GM15510 (cell line): ENCODE measurements around the gene SCAP.

Experiments
- POLR2A ChIP-seq: IDR thresholded peaks from 3 replicates; pipeline ENCODE4 v1.6.1; 2011; ENCODE audit warnings: borderline replicate concordance; ENCODE audit not compliant: insufficient read length; ENCODE audit errors: extremely low read depth

Gene SCAP

GRCh38 chr3:47378869-47379268, 96.9 kb downstream of the SCAP start:
- no peak for TF ChIP-seq POLR2A

DNA sequence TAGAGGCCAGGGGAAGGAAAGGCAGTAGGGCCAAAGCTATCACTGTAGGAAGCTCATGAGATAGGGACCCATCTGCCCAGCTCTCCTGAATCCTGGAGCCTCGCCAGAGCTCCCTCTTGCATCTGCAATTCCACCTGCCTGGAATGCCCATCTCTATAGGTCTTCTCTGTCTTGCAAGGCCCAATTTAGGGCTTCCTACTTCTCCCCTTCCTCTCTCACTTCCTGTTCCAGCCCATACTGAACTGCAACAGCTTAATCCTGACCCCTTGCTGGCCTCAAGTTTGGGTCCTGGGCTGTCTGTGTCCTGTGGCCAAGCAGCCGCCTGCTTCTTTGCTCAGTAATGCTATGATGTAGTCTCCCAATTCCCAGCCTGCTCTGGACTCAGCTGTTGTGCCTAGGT, 98.6 kb downstream of the SCAP start:
- TF ChIP-seq POLR2A, result no peak

DNA sequence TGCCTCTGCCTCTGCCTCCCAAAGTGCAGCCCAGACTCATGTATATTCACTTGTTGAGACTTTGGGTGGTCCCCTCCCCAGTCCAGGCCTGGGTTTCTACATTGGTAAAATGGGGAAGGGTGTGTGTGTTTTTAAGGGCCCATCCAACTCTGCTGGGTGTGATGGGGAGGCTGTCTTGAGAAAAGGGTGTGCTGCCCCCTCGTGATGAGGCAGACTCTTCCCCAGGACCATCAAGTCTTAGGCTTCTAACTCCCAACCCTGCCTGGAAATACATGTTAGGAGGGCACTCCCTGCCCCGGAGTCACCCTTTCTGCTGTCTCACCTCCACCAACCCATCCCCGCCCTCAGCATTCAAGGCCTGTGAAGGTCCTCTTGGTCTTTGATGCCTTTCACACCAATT, 99.3 kb downstream of the SCAP start:
- no peak for TF ChIP-seq POLR2A

DNA sequence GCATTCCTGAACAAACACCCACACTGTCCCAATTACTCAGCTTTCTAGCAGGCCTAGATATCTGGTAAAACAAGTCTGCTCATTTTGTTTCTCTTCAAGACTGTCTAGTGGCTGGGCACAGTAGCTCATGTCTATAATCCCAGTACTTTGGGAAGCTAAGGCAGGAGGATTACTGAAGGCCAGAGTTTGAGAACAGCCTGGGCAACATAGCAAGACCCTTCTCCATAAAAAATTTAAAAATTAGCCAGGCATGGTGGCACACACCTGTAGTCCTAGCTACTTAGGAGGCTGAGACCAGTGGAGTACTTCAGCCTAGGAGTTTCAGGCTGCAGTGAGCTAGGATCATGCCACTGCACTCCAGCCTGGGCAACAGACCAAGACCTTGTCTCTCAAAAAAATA, 101.2 kb downstream of the SCAP start:
- TF ChIP-seq POLR2A, result no peak

GRCh38 chr3:47370887-47371697, 104.6 kb downstream of the SCAP start:
- TF ChIP-seq POLR2A, result no peak

DNA sequence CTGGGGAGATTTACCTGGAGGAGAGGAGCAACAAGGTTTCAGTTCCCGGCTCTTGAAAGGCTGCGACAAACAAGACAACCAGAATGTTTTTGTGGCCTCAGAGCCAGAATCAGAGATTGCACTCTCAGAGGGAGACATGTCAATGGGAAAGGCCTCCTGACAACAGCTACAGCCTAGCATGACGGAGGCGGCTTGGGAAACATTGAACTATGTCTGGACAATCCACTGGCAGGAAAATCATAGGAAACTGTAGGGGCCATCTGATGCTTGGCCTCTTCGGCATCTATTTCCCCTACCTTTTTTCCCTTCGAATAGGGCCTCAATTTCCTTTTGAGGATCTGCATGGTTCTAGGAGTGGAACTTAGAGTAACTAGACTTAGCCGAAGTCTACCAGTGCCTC, 108.1 kb downstream of the SCAP start:
- no peak for TF ChIP-seq POLR2A

GRCh38 chr3:47366833-47367232, 108.9 kb downstream of the SCAP start:
- TF ChIP-seq POLR2A, result no peak

DNA sequence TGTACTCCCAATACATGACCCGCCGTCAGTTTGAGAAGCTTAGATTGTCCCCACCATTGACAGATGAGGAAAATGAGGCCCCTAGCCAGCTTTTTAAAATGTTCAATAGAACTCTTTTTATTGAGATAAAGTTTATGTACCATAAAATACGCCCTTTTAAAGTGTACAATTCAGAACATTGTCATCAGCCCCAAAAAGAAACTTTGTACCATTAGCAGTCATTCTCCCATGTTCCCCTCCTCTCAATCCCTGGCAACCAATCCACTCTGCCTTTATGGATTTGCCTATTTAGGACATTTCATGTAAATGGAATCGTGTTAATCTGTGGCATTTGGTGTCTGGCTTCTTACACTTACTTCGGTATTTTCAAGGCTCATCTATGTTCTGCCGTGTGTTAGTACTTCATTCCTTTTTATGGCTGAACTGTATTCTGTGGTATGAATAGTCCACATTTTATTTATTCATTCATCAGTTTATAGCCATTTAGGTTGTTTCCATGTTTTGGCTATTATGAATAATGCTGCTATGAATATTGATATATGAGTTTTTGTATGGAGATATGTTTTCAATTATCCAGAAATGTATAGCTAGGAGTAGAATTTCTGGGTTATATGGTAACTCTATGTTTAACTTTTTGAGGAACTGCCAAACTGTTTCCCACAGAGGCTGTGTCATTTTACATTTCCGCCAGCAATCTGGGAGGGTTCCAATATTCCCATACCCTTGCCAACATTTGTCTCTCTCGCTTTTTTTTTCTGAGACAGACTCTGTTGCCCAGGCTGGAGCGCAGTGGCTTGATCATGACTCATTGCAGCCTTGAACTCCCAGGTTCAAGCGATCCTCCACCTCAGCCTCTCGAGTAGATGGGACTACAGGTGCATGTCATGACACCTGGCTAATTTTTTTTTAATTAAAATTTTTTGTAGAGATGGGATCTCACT, 110.3 kb downstream of the SCAP start:
- no peak for TF ChIP-seq POLR2A
